GM12874 (cell line): ENCODE data around the gene SH2D1B.

Source experiments
- TF ChIP-seq, protein P1 (sequence below): IDR thresholded peaks from 2 replicates; pipeline ENCODE4 v1.5.1; 2011; ENCODE audit warnings: low read depth, mild to moderate bottlenecking, control low read depth, low read length, moderate library complexity; ENCODE audit not compliant: insufficient read depth

SH2D1B gene

DNA sequence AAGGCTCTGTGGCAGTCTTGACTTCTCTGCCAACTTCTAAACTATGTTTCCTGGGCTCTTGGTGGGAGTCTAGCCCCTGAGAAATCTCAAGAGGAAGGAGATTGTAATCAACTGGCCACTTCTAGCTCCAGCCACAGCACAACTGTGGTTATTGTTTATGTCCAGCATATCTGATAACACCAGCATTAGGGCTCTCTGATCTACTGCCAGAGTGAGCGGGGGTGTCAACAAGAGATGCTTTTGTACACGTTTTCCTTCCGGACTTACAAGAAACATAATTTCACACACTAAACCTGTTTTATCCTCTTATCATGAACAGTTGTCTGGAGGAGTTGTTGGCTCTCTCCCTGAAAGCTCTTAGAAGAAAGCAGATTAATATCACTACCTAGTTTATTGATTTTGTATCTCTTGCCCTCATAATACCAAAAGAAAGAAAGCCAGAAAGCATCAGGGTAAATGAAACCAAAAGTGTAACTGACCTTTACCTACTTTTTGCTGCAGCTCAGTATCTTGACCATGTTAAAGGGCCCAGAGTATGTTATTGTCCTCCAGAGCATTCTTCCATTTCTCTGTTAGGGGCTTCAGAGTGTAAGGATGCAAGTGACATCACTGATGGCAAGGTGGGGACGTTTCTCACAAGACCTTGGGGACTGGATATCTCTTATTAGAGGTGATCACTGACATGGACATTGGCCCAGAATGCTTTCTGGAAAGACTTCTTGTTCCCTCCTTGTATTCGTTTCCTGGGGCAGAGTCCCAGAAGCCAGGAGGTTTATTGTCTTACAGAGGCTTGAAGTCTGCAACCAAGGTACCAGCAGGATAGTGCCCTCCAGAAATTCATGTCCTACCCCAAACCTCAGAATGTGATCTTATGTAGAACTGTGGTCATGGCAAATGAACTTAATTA is 9.6 kb upstream of the SH2D1B start:
- TF ChIP-seq, protein P1, sequence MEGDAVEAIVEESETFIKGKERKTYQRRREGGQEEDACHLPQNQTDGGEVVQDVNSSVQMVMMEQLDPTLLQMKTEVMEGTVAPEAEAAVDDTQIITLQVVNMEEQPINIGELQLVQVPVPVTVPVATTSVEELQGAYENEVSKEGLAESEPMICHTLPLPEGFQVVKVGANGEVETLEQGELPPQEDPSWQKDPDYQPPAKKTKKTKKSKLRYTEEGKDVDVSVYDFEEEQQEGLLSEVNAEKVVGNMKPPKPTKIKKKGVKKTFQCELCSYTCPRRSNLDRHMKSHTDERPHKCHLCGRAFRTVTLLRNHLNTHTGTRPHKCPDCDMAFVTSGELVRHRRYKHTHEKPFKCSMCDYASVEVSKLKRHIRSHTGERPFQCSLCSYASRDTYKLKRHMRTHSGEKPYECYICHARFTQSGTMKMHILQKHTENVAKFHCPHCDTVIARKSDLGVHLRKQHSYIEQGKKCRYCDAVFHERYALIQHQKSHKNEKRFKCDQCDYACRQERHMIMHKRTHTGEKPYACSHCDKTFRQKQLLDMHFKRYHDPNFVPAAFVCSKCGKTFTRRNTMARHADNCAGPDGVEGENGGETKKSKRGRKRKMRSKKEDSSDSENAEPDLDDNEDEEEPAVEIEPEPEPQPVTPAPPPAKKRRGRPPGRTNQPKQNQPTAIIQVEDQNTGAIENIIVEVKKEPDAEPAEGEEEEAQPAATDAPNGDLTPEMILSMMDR: no peak

GRCh38 chr1:162420120-162420519 is 8.2 kb upstream of the SH2D1B start:
- TF ChIP-seq, protein P1: no peak

DNA sequence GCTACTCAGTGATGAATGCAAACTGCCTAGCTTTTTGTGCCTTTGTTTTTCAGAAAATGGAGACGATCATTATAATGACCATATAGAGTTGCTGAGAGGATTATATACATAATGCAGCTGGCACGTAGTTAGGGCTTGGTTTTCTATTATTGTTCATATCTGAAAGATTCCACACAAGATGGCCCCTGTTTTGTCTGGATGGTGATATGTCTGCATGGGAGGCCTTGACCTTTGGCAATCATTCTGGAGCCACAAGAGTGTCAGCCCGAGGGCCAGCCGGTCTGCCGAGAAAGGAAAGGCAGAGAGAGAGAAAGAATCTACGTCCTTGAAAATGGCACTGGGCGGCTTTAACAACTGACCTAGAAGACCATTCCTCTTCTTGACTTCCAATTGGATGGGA is 5.7 kb upstream of the SH2D1B start:
- TF ChIP-seq, protein P1: no peak

DNA sequence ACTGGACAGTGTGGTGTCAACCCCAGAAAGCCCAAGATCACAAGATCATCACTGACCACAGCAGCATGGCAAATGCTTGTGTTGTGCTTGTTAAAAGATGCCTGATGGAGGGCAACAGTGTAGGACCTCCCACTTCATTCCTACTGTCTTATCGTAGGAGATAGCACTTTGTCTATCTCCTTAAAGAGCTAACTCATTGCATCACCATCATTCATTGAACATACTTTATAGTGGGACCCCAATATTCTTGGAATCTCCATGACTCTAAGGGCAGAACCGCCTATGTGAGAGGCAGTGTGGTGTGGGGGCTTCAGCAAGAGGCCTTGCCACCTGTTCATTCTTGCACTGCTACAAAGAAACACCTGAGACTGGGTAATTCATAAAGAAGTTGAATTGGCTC is 5.0 kb upstream of the SH2D1B start:
- TF ChIP-seq, protein P1: no peak

DNA sequence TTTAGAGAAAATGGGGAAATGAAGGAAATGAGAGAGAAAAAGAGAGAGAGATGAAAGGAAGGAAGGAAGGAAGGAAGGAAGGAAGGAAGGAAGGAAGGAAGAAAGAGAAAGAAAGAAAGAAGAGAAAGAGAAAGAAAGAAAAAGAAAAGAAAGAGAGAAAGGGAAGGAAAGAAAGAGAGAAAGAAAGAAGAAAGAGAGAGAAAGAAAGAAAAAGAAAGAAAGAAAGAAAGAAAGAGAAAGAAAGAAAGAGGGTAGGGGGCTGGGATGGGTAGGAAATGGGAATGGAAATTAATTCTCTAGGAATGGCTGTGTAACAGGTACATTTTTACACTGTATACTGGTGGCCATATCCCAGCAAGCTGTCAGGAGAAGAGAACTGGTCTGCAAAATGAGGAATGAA is 4.3 kb upstream of the SH2D1B start:
- TF ChIP-seq, protein P1: no peak

DNA sequence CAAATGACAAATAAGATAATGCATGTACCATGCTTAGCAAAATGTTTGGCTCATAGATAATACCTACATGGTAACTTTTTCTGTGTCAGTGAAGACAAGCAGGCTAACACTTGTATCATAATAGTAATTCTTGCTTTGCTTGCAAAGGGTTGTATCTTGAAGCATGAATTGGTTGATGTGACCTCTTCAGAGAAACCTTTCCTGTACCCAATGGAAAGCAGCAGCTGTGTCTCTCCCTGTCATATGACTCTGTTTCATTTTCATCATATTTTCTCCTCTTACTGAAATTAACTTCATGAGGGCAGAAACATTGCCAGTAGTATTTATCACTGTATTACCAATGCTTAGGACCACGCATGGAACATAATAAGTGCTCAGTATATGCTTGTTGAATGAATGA is 4.4 kb downstream of the SH2D1B start:
- TF ChIP-seq, protein P1: no peak

DNA sequence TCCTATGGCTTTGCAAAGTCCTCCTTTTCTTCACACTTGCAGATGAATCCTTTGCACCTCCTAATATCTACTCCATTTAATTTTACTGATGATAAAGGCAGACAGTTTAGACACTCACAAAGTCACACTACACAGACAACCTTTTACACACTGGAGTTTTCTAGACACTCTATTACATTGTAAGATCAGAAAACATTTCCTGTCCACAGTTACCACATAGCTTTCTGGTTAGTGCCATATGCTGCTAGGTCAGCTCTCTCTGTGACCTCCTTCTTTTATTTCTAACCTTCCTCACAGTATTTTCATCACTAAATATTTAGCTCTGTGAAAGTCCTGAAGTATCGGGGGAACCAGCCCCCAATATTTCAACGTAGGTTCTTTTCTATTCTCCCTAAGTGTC is 5.1 kb downstream of the SH2D1B start:
- TF ChIP-seq, protein P1: no peak
